GM18951 (cell line): ENCODE data around the gene OSM.

Experiments used
- POLR2A ChIP-seq: IDR thresholded peaks from 4 replicates; pipeline ENCODE4 v1.6.1; 2011; ENCODE audit warnings: mild to moderate bottlenecking; ENCODE audit not compliant: insufficient read length, insufficient read depth; ENCODE audit errors: extremely low read depth
- in situ Hi-C: fragments of 300-500 bp; cut with MboI; formaldehyde crosslinking; loops from one replicate; pipeline ENCODE4 v1.12.0; 2022; ENCODE audit warnings: low sequenced_read_pairs, mixed read lengths, inconsistent platforms; ENCODE audit not compliant: unreplicated experiment

The OSM gene

DNA sequence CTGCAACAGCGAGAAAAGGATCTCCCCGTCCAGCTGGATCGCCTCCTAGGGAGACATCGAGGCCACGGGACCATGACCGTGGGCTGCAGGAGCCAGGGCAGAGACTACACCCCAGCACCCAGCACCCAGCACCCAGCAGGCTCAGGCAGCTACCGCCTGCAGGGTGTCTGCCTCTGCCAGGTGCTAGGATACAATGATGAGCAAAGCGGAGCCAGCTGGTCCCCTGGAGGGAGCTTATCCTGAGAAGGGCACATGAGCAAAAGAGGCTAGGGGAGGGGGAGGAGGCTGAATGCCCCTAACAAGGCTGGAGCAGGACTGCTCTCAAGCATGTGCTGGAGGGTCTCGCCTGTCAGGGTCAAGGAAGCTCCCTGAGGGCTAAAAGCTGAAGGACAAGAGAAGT, 27.4 kb upstream of the OSM start:
- TF ChIP-seq POLR2A = no peak
- in situ Hi-C loops = no loop called here

- in situ Hi-C loops = no loop called here
- TF ChIP-seq POLR2A = no peak
Measured at GRCh38 chr22:30293026-30293425, 26.4 kb upstream of the OSM start.

GRCh38 chr22:30292069-30292970, 25.7 kb upstream of the OSM start:
- in situ Hi-C loops = no loop called here

GRCh38 chr22:30291058-30291892, 24.6 kb upstream of the OSM start:
- no peak for TF ChIP-seq POLR2A
- in situ Hi-C loops = no loop called here

More at GRCh38 chr22:30292069-30292970, 25.7 kb upstream of the OSM start:
- TF ChIP-seq POLR2A = no peak

- TF ChIP-seq POLR2A = no peak
- in situ Hi-C loops = no loop called here
Measured at GRCh38 chr22:30290342-30291057, 23.8 kb upstream of the OSM start.

GRCh38 chr22:30289980-30290313, 23.3 kb upstream of the OSM start:
- in situ Hi-C loops = no loop called here
- no peak for TF ChIP-seq POLR2A

DNA sequence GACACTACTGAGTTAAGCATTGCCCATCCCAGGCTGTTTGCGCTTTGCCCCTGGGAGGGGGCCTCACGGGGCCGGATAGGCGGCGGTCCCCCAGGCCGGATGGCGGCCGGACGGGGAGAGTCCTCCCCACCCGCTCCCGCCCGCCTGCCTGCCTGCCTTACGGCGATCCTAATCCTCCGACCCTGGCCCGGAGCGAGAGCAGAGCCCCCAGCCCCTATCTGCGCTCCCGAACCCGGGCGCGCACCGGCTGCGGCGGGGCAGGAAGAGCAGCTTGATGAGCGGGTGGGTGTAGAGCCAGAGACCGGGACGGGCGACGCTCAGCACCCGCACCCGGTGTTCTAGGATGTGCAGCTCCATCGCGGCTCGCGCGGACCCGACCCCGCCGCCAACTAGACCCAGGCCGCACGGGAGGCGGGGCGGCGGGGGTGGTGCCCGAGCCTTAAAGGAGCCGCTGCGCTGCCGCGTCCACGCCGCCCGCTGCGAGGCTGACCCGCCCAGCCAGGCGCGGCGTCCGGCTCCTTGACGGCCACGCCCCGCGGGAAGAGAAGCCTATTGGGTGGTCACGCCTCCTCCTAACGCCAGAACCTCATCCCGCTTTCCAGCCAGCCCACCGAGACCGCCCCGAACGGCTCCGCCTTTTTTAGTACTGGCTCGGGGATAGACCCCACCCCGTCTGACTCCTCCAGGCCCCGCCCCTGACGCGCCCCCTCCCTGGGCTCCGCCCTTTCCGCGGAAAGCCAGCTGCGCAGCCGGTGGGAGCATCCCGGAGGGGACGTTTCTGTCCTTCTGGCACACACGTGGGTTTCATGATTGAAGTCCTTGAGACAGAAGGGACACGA, 22.7 kb upstream of the OSM start, which contains the start of gene CASTOR1:
TSS of gene CASTOR1 (minus strand) at position 365 of the 839 bp plus-strand sequence. CDS start at position 357, 8 bp downstream.
- in situ Hi-C loops = no loop called here
- peak; percentile 52 for TF ChIP-seq POLR2A

DNA sequence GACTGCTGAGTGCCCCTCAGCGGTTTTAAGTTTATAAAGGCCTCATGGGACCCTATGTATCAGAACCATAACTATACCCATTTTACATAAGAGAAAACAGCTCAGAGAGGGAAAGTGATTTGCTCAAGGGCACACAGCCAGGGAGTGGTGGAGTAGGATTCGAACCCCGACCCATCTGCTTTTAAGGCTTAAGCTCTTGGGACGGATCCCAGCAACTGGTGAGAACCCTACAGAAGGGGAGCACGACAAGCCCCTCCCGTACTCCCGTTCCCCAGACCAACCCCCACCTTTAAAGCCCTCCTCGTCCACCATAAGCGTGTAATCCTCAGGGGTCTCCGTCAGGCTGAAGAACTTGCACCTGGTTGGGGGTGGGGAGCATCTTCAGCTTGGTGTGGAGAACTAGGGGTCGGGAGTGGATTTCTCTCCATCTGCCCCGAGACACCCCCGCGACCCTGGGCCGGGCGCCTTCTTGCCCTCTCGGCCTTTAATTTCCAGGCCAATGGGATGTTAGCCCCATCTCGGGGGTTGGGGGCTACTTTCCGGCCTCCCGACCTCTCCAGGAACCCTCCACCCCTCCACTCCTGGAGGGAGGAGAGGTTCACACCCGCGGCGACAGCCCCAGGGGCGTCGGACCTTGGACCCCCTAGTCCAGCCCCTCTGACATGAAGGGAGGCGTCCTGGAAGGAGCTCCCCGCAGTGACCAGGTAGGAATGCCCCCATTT, 21.9 kb upstream of the OSM start:
- in situ Hi-C loops = no loop called here
- no peak for TF ChIP-seq POLR2A

- TF ChIP-seq POLR2A = no peak
- in situ Hi-C loops = no loop called here
Measured at GRCh38 chr22:30287648-30288418, 21.2 kb upstream of the OSM start.

- TF ChIP-seq POLR2A = no peak
- in situ Hi-C loops = no loop called here
Measured at GRCh38 chr22:30286813-30287647, 20.4 kb upstream of the OSM start.
